Measurements from ENCODE around the gene PTPRN2. TPM values are rescaled to one million over a fixed set of nuclear protein-coding genes. Genes with fewer than 3 reads are reported as not detected.

Gene PTPRN2
- total and polyA plus RNA-seq, 2 of the 8 experiments (the other 6 are each of a cell fraction or from before 2014, with no cell fraction given), result 2.6 to 4.5 TPM

GRCh38 chr7:157936976-157937375, 650.6 kb downstream of the PTPRN2 start:
- Histone ChIP-seq H3K4ac (replicated peaks; ENCODE audit: insufficient read length, low read depth, low read length) (no peak overlapping the region), H3K9me3 (ENCODE audit: insufficient read depth in 2 of 2, low read depth in 1 of 2, low read length in 1 of 2) (peaks cover 2 to 16% of the 10 kb centered on the region in 2 experiments), H4K8ac (ENCODE audit: extremely low read depth, insufficient read depth, low read length) (no peak overlapping the region), H3K18ac (ENCODE audit: extremely low read depth, low read length) (no peak overlapping the region), H3K23ac (ENCODE audit: insufficient read length) (no peak overlapping the region), H4K20me1 (replicated peaks in 1 of 2; ENCODE audit: control insufficient read depth in 1 of 2, insufficient read depth in 2 of 2, low read length in 2 of 2) (no peaks in the 10 kb centered on the region), H2AFZ (ENCODE audit: low read length) (no peak overlapping the region), H3K27me3 (replicated peaks in 1 of 4; ENCODE audit: control insufficient read depth in 3 of 4, extremely low read depth in 1 of 4, insufficient read depth in 3 of 4, low read length in 3 of 4) (no peaks in the 10 kb centered on the region), H3K56ac (replicated peaks; ENCODE audit: insufficient read length, low read depth, low read length) (no peak overlapping the region), H3K14ac (ENCODE audit: insufficient read length) (no peak overlapping the region), H3K4me1 (replicated peaks in 1 of 4; ENCODE audit: control insufficient read depth in 3 of 4, insufficient read depth in 4 of 4, low read length in 3 of 4) (no peaks in the 10 kb centered on the region), H3K79me1 (ENCODE audit: low read depth, low read length) (no peaks in the 10 kb centered on the region), H3K79me2 (ENCODE audit: control insufficient read depth in 1 of 2, insufficient read depth in 2 of 2, low read length in 2 of 2) (no peaks in the 10 kb centered on the region), H2BK20ac (ENCODE audit: low read length) (no peak overlapping the region), H2BK12ac (ENCODE audit: low read depth, low read length) (no peak overlapping the region), H3K9ac (replicated peaks in 1 of 4; ENCODE audit: extremely low read depth in 1 of 4, low read depth in 3 of 4, low read length in 3 of 4) (no peak overlapping the region), H3K4me2 (ENCODE audit: insufficient read depth in 1 of 2, low read depth in 2 of 2, low read length in 2 of 2) (no peak overlapping the region), H3K27ac (ENCODE audit: low read depth, low read length) (no peak overlapping the region), H2BK5ac (ENCODE audit: low read depth, low read length) (no peak overlapping the region), H3K23me2 (ENCODE audit: low read depth, low read length) (peaks cover 2% of the 10 kb centered on the region; the same call in 1 of the 2 replicates), H2BK120ac (replicated peaks; ENCODE audit: low read depth, low read length) (no peak overlapping the region), H3K4me3 (ENCODE audit: extremely low read depth in 1 of 4, insufficient read depth in 2 of 4, low read depth in 3 of 4, low read length in 4 of 4) (no peak overlapping the region), H3K36me3 (ENCODE audit: control insufficient read depth in 2 of 4, insufficient read depth in 4 of 4, low read length in 3 of 4) (no peaks in the 10 kb centered on the region), H2BK15ac (ENCODE audit: low read length) (no peak overlapping the region), H2AK5ac (ENCODE audit: low read depth, low read length) (no peak overlapping the region), H4K91ac (replicated peaks; ENCODE audit: insufficient read length, low read length) (no peak overlapping the region), H4K5ac (ENCODE audit: insufficient read length, low read depth, low read length) (no peak overlapping the region)
- CTCF ChIA-PET (ENCODE audit: partially characterized antibody), result interaction anchor here (0.7 to 1.0 kb wide), 4 partner anchors 11 to 405 kb away, joined by 3 to 5 read pairs (median 3); no protein-coding TSS in a partner anchor
- POLR2A ChIA-PET (ENCODE audit: partially characterized antibody), result no interaction called here
- 78% methylated on average over 8 of the region's 8 CpGs; no CpG with 5 or more reads in 1 of the 2 experiments for WGBS, 2 experiments (ENCODE audit: extremely low coverage in 1 of 2, insufficient coverage in 1 of 2, insufficient read length in 1 of 2, insufficient replicate concordance in 2 of 2, low coverage in 1 of 2, low lambda C conversion rate in 2 of 2, missing lambda C conversion rate in 1 of 2)
- TF ChIP-seq RBBP5 (IDR thresholded peaks at IDR 0.05; ENCODE audit: borderline replicate concordance, low read depth, low read length) (no peak), SP2 (IDR thresholded peaks at IDR 0.05; ENCODE audit: low read length) (no peak), CBX8 (IDR thresholded peaks at IDR 0.05; ENCODE audit: borderline replicate concordance, low read depth, low read length) (no peak), HDAC2 (IDR thresholded peaks at IDR 0.05; ENCODE audit: borderline replicate concordance in 1 of 2, low read depth in 2 of 2, low read length in 2 of 2) (no peak), SRF (IDR thresholded peaks at IDR 0.05; ENCODE audit: low read depth, low read length) (no peak), KDM1A (IDR thresholded peaks at IDR 0.05; ENCODE audit: borderline replicate concordance, low read length) (no peak)
- TF ChIP-seq, protein P1, sequence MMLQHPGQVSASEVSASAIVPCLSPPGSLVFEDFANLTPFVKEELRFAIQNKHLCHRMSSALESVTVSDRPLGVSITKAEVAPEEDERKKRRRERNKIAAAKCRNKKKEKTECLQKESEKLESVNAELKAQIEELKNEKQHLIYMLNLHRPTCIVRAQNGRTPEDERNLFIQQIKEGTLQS (IDR thresholded peaks at IDR 0.05; ENCODE audit: insufficient read depth, low read depth, low read length), result no peak
- FAIRE-seq (no peak), DNase-seq (ENCODE audit: low read depth in 1 of 2, low spot score in 2 of 2) (no peak)

Measured in H1 (cell line).